Stimulated activated CD4-positive, alpha-beta T cell treated with anti-CD3 and anti-CD28 coated beads, Interleukin-15, amount 100 ng/mL, for 48 hours (primary cell): ENCODE data around the gene PEX11G.

Source experiments
- DNase-seq, 2 donors: peaks; one replicate each; pipeline ENCODE4 v3.0.0-alpha.2; 2020; ENCODE audit warnings: low read depth in 2 of 2

Gene PEX11G

DNA sequence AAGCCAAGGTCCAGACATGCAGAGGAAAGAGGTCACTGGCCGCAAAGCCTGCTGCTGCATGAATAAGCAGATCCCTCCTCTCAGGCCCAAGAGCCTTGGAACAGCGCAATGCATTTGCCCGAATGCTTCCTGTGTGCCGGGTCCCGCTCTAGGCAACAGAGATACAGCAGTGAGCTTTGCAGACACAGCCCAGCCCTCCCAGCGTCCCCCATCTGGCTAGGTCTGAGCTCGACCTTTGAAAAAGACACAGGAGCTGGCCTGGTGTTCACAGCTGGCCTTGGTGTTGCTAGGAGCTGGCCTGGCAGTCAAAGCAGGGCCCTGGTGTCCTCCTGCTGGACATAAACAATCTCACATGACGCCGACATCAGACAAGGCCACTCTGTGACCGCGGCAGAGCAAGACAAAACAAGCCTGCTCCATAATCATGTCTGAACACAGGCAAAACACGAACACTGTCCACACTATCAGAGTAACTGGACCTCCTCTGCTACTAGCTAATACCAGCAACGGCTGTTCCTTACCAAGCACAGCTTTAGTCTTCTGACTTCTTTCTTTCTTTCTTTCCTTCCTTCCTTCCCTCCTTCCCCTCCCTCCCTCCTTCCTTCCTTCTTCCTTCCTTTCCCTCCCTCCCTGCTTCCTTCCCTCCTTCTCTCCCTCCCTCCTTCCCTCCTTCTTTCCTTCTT lies 5.7 kb upstream of the PEX11G start:
- DNase-seq, result no peak

DNA sequence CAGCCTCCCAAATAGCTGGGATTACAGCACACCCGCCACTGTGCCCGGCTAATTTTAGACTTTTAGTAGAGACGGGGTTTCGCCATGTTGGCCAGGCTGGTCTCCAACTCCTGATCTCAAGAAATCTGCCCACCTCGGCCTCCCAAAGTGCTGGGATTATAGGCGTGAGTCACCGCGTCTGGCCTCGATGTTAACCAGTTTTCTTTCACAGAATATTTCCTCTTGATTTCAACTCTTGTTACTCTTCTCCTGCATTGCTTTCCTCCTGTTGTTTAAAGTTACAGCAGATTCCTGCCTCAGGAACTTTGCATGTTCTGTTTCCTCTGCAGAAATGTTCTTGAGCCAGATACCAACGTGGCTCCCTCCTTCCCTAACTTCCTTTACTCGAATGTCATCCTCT lies 3.7 kb upstream of the PEX11G start:
- no peak for DNase-seq

DNA sequence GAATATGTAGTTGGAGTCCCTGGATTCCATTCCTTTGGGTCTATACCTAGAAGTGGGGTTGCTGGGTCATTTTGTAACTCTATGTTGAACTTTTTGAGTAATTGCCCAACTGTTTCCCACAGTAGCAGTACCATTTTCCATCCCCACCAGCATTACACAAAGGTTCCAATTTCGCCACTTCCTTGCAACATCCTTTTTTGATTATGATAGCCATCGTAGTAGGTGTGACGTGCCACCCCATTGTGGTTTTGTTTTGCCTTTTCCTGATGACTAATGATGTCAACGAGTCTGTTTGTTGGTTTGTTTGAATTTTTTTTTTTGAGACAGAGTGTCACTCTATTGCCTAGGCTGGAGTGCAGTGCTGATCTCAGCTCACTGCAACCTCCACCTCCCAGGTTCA lies 3.3 kb upstream of the PEX11G start:
- peak; percentile 42 to 53 for DNase-seq

DNA sequence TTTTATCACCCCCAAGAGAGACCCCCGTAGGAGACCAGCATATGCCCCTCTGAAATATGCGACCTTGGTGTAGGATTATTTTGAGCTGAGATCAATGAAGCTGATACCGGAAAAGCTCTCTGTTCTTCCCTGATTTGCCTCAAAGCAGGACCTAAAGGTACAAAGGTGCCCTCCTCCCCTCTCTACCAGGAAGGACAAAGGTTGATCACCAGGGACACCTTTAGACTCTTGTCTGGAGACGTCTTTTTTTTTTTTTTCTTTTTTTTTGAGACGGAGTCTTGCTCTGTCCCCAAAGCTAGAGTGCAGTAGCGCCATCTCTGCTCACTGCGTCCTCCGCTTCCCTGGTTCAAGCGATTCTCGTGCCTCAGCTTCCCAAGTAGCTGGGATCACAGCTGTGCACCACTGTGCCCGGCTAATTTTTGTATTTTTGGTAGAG lies 792 bp upstream of the PEX11G start:
- no peak for DNase-seq

DNA sequence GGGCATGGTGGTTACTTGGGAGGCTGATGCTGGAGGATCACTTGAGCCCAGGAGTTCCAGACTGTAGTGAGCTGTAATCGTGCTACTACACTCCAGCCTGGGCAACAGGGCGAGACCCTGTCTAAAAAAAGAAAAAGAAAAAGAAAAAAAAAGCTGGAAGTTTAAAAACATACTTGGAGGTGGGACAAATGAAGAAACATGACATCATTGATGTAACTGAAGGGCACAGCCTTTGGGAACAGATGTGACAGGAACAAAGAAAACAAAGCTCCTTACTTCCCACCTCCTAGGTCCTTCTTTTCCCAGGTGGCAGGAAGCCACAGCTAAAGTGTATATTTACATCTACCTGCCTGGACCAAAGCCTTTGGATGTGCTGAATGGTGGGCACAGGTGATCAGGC lies 1.9 kb downstream of the PEX11G start:
- DNase-seq, result no peak

DNA sequence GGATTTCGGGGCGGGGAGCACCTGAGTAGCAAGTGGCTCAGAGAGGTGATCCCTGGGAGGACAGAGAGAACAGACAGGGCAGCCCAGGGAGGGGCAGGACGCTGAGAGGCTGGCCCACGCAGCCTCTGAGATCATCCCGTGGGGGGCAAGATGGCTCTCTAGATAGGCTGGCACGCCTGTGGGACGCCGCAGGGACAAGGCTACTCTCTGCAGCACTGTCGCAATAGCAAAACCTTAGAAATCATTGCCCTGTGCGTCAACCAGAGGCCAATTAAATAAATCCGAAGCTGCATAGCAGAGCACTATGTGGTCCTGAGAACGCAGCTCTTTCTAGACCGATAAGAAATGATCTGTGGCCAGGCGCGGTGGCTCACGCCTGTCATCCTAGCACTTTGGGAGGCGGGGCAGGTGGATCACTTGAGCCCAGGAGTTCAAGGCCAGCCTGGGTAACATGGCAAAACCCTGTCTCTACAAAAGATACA lies 5.1 kb downstream of the PEX11G start:
- DNase-seq, result no peak

DNA sequence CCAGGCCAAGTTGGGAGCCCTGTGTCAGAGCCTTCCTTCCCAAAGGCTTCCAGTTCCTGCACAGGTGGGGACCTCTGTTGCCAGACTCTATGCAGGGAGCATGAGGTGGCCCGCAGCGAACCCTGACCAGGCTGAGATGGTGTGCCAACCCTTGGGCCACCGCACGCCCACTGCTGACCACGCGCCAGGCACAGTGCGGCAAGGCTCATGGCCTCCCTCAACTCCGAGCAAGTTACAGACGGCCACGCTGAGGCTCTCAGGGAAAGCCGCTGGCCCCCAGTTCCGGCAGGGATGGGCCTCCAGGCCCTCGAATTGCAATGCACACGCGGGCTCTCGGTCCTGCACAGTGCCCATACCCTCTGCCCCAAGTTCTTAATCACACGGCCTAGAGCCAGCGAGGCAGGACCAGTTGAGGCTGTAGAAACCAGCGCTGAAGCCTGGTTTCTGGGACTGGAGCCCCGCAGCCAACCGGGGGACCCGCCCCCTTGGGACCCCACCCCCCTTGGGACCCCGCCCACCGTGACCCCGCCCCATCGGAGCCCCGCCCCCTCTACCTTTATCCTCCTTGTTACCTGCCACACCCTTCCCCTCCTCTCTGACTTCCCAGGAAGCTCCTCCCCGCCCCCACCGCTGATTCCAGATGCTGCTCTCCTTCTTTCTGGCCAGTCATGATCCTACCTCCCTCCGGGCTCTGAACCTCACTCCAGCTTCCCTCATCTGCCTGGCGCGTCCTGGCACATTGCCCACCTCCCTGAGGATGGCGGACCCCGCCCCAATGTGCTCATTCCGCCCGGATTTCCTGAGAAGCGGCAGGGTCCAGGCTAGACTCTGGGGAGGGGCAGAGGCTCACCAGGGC lies 6.0 kb downstream of the PEX11G start:
- no peak for DNase-seq

DNA sequence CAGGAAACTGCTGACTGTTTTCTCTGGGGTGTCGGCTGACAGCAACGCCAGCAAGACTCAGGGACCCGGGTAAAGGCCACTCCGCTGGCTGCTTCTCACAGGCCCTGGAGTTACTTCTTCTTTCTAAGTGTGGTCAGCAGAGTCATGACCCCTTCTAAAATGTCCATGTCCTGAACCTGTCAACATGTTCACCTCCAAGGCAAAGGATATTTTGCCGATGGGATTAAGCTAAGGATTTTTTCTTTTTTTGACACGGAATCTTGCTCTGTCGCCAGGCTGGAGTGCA lies 7.9 kb downstream of the PEX11G start:
- no peak for DNase-seq

DNA sequence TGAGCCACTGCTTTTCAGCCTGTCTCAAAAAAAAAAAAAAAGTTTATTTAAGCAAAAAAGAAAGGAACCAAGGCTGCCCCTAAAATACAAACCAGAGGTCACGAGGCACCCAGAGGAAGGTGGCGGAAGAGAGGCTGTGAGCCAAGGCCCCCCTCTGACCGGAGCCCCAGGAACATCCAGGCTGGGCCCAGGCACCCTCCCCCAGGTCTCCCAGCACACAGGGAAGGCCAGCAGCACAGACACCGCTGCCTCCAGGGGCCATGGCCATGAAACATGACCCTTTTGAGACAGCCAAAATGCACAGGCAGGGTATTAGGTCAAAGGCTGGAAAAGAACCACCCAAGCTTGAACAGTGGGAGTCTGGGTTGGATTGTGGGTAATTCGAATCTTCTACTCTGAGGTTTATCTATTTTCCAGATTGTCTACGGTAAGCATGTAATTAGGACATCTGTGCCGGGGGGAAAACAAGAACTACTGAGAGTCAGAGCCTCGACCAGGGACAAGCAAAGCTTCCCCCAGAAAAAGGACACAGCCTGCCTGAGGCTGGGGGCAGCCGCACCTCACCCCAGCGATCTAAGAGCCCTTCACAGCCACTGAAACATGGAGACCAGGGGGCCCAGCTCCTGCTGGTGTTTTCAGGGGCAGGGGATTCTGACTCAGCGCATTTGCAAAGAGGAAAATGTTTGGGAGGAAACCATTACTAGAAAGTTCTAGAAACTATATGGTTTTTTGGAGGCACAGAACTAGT lies 8.4 kb downstream of the PEX11G start:
- no peak for DNase-seq

DNA sequence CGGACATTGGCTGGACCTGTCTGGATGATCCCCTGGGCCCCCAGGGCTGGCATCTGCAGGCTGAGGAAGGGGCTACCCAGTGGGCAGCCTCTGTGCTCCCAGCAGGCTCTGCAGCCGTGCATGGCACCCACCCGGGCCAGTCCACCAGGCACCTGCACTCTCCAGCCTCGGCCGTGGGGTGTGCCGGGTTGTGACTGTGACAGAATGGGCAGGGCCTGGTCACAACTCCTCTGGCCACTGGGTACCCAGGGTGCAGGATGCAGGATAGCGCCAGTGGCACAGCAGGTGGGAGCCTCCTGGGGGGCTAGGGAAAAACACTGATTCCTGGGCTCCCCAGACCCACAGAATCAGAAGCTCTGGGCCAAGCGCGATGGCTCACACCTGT lies 10.0 kb downstream of the PEX11G start:
- DNase-seq, result no peak

DNA sequence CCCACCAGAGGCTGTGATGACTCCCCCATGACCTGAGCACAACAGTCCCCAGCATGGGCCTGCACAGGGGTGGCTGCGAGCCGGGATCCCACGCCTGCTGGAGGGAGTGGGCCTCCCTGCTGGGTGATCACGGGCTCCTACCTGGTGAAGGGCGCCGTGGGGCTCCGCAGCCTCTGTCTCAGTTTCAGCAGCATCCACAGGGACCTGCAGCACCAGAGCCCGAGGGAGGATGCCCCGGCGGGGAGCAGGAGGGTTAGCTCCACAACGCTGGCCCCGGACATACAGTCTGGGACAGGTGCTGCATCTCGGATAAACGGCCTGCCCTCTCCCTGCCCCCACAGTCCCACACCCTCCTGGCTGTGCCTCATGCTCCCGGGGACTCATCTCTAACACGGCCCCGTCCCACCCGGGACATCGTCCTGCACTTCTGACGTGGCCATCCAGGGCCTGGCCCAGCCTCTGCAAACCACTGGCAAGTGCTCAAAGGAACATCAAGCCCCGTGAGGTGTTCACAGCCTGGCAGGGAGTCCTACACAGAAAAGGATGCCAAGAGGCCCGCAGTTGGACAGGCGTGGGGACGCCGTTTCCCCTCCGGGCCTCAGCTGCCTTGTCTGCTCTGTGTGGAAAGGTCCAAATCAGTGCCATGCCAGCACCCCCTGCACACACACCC lies 10.5 kb downstream of the PEX11G start:
- DNase-seq, result no peak

DNA sequence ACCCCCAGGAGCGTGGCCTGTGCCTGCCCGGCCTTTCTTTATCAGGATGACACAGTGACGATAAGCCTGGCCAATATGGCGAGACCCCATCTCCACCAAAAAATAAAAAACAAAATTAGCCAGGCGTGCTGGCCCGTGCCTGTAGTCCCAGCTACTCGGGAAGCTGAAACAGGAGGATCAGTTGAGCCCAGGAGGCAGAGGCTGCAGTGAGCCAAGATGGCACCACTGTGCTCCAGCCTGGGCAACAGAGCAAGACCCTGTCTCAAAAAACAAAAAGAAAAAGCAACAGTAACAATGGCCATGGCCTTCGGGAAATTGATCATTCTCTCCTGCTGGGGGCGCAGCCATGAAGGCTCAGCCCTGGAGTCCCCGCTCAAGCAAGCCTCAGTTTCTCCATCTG lies 11.1 kb downstream of the PEX11G start:
- no peak for DNase-seq

DNA sequence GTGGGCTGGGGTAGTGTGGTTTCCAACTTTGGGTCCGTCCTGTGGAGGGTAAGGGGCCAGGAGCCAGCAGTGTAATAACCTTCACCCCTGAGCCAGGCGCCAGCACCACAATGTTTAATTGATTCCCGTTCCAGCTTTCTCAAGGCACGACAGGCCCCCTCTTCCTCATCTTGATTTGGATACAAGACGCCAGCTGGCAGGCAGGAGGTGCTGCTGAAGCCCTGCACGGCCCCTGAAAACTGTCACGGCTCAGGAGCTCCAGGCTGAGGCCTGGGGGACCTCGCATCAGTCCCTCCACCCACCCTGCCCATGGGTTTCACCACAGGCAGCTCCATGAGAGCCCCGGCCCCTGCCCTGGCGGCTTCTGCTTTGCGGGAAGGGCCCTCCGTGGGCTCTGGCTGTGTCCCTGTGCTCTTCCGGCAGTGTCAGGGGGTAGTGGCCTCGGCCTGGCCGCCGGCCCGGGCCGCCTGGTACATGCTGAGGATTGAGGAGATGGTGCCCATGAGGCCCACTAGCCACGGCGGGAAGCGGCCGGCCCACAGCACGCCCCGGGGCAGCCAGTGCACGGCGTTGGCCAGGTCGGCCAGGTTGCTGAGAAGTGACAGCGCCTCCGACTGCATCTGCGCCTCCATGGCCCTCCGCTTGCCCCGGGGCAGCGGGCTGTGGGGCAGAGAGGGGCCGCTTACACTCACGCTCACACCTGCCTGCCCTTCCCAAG lies 11.9 kb downstream of the PEX11G start:
- no peak for DNase-seq

DNA sequence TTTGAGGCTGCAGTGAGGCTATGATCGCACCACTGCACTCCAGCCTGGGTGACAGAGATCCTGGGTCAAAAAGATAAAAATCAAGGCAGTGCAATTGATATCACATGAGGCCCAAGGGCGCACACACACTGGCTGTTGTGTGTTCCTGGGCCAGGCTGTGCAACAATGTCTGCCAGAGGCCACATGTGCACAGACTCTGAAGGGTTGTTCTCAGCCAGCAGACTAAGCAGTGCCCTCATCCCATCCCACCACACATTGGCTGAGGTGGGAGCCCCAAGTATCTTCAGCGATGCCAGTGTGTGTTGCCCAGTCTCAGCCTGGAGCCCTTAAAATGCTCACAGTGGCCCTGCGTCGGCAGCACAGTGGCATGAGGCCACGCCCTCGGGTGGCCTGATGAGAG lies 12.6 kb downstream of the PEX11G start:
- DNase-seq, result no peak

DNA sequence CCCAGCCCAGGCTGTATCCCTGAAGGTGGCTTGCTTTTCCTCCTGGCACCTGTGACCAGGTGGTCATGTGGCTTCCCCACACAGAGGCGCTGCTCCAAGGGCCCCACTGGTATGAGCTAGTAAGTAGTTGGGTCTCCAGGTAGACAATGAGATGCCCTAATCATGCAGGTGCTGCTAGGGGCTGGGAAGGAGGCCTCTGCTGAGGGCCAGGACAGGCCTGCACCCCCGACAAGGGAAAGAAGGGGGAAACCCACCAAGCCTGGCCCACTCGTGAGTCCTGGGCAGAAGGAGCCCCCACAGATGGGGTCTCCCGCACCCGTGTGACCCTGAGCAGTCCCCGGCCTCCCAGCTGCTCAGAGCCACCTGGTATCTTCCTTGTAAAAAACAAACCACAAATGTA lies 13.2 kb downstream of the PEX11G start:
- DNase-seq, result no peak

DNA sequence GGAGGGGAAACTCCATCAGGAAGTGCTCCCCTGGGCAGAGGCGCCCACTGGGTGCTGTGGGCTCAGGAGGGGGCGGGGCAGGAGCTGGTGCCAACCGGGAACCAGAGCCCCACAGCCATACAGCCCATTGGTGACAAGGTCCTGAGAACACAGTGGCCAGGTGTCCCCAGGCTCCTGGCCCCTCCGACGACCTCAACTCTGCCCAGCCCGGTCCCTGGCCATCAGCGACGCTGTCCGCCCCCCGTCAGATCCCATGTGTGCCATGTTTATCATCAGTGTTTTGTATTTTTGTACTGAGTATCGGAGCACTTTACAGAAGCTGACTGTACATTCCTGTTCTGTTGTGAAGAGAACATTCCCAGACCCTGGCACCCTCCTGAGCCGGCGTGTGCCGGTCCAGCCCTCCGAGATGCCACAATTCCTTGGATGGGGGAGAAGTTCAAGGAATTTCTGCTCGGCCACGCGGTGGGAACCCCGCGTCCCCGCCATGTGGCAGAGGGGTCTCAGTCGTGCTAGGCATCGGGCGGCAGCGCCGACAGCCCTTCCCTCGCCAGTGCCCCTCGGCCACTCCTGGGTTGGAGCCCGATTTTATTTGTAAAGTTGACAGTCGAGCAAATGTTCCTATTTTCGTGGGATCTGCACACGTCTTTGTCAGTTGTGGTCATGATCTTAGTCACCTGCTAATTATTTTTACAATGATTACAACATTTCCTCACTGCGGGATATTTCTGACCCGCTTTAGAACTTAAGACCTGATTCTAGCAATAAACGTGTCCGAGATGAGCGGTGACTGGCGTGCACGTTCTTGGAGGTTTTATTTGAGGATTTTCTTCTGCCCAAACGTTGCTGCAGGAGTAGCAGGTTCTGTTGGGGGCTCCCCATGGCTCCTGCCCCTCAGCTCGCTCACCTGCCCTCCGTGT lies 16.9 kb downstream of the PEX11G start:
- DNase-seq, result no peak

DNA sequence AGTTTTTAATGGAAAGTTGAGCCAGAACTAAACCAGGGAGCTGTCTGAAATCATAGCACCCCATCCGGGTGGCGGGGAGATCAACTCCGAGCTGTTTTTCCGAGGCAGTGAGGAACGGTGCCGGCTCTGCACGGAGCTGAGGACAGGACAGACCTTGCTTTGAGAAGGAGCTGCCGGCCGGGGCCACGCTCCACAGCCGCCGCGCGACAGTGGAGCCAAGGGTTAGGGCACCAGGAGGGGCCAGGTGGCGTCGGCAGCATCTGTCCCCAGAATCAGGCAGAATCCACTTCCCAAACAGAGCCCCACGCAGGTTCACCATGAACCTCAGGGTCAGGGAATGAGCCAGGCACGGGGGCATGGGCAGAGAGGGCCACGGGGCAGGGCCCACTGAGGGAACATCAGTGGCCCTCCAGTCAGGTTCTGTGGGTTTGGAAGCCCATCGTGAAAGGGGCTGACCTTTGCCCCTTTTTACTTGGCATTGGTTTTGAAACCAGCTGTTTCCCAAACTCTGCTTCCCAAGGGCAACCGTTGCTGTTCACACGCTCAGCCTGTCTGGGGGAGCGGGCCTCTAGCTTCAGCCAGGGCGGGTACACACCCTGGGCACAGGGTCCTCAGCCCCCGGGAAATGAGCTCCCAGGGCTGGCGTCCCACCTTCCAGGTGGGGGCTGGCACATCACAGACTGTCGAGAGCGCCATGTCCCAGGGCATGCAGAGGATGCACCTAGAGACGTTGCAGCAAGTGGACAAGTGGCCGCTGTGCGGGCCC lies 18.1 kb downstream of the PEX11G start:
- no peak for DNase-seq

DNA sequence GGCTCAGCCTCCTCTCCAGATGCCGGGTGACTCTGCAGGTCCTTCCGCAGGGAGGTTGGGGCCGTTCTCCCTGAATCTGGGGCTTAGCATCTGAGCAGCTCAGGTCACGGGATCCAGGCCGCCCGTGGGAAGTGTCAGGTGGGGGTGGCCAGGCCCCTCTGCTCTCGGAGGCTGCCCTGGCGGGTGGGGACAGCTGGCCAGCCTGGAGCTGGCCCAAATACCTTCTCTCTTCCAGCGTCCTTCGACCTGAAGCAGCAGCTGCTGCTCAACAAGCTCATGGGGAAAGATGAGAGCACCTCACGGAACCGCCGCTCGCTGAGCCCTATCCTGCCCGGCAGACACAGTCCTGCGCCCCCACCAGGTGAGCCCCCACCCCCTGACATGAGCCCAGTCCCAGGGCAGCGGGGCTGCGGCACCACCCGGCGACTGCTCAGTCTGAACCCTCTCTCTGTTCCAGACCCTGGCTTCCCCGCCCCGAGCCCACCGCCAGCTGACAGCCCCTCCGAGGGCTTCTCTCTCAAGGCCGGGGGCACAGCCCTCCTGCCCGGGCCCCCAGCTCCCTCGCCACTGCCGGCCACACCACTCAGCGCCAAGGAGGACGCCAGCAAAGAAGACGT lies 19.1 kb downstream of the PEX11G start:
- no peak for DNase-seq

DNA sequence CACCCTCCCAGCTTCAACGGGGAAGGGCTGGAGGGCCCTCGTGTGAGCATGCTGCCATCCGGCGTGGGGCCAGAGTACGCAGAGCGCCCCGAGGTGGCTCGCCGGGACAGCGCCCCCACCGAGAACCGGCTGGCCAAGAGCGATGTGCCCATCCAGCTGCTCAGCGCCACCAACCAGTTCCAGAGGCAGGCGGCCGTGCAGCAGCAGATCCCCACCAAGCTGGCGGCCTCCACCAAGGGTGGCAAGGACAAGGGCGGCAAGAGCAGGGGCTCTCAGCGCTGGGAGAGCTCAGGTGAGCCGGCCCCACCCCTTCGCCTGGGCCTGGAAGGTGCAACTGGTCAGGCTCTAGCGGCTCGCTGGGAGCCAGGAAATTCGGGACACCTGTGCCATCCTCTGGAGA lies 20.0 kb downstream of the PEX11G start:
- DNase-seq, result no peak
